Activated gamma-delta T cell treated with anti-CD3 and anti-CD28 coated beads, Interleukin-2, amount 50 U/mL, for 16 hours (primary cell): ENCODE measurements around the gene TTYH2.
"Not testable (repeated sequence)": the region's sequence is repeated elsewhere in the genome, so short reads cannot be mapped to it uniquely, and the experiment has no call there.

ENCODE experiments used
- DNase-seq: peaks from one replicate; pipeline ENCODE4 v3.0.0-alpha.2; 2020; ENCODE audit warnings: low read depth

TTYH2 gene

GRCh38 chr17:74212913-74213791 is at the start of gene TTYH2:
Gene TTYH2 (plus strand): TSS chr17:74213571. CDS start chr17:74213588, 17 bp downstream.
- DNase-seq = peak; percentile 36

- DNase-seq = no peak
Observed at GRCh38 chr17:74163836-74164235, 49.5 kb upstream of the TTYH2 start.

GRCh38 chr17:74164446-74165045 is 48.8 kb upstream of the TTYH2 start:
- no peak for DNase-seq

- DNase-seq = no peak
Observed at GRCh38 chr17:74165797-74166365, 47.5 kb upstream of the TTYH2 start.

- no peak for DNase-seq
Observed at GRCh38 chr17:74170924-74171323, 42.4 kb upstream of the TTYH2 start.

GRCh38 chr17:74172700-74173099 is 40.7 kb upstream of the TTYH2 start:
- no peak for DNase-seq

GRCh38 chr17:74176546-74177001 is 36.8 kb upstream of the TTYH2 start:
- peak; percentile 14 for DNase-seq

- DNase-seq = no peak
Observed at GRCh38 chr17:74177018-74177450, 36.3 kb upstream of the TTYH2 start.

GRCh38 chr17:74179576-74179975 is 33.8 kb upstream of the TTYH2 start:
- DNase-seq = no peak

- no peak for DNase-seq
Observed at GRCh38 chr17:74180336-74180735, 33.0 kb upstream of the TTYH2 start.

GRCh38 chr17:74181341-74181740 is 32.0 kb upstream of the TTYH2 start:
- DNase-seq = no peak

GRCh38 chr17:74182041-74182723 is 31.2 kb upstream of the TTYH2 start:
- no peak for DNase-seq

- no peak for DNase-seq
Observed at GRCh38 chr17:74183411-74183810, 30.0 kb upstream of the TTYH2 start.

- no peak for DNase-seq
Observed at GRCh38 chr17:74185571-74186185, 27.7 kb upstream of the TTYH2 start.

GRCh38 chr17:74186498-74186897 is 26.9 kb upstream of the TTYH2 start:
- no peak for DNase-seq

- no peak for DNase-seq
Observed at GRCh38 chr17:74187761-74188160, 25.6 kb upstream of the TTYH2 start.

GRCh38 chr17:74188687-74189086 is 24.7 kb upstream of the TTYH2 start:
- DNase-seq = not testable (repeated sequence)

- no peak for DNase-seq
Observed at GRCh38 chr17:74190154-74190553, 23.2 kb upstream of the TTYH2 start.

- DNase-seq = no peak
Observed at GRCh38 chr17:74190807-74191406, 22.5 kb upstream of the TTYH2 start.

- no peak for DNase-seq
Observed at GRCh38 chr17:74192950-74193781, 20.2 kb upstream of the TTYH2 start.

- DNase-seq = no peak
Observed at GRCh38 chr17:74194682-74195081, 18.7 kb upstream of the TTYH2 start.
